ENCODE data around the gene GFRA1. TPM values are rescaled to one million over a fixed set of nuclear protein-coding genes. Genes with fewer than 3 reads are reported as not detected.

Gene GFRA1
- polyA plus RNA-seq, 3 donors, result not detected

- Mint-ChIP-seq H3K27me3 (ENCODE audit: low read depth in 3 of 3) (peaks cover 1 to 4% (median 3%) of the 10 kb centered on the region in 3 donors), H3K4me1 (no peaks in the 10 kb centered on the region), H3K9me3 (peaks cover 4 to 21% (median 9%) of the 10 kb centered on the region in 7 donors), H3K27ac (no peak overlapping the region), H3K4me3 (no peak overlapping the region), H3K36me3 (no peaks in the 10 kb centered on the region)
- Histone ChIP-seq H3K79me2 (ENCODE audit: insufficient read depth, low read length) (no peaks in the 10 kb centered on the region), H3K9ac (ENCODE audit: insufficient read depth, low read length, poor library complexity, severe bottlenecking) (no peak overlapping the region), H3K4me3 (replicated peaks in 1 of 3; ENCODE audit: low read depth in 2 of 3, low read length in 3 of 3) (no peak overlapping the region), H2AFZ (ENCODE audit: insufficient read depth, low read depth, low read length, poor library complexity, severe bottlenecking) (no peak overlapping the region), H4K20me1 (ENCODE audit: insufficient read depth, low read length) (no peaks in the 10 kb centered on the region), H3K27me3 (ENCODE audit: control insufficient read depth in 2 of 2, insufficient read depth in 2 of 2, low read length in 2 of 2) (no peaks in the 10 kb centered on the region), H3K36me3 (replicated peaks in 1 of 2; ENCODE audit: control insufficient read depth in 1 of 2, insufficient read depth in 2 of 2, low read length in 2 of 2) (no peaks in the 10 kb centered on the region), H3K4me2 (replicated peaks; ENCODE audit: extremely low read depth, low read length, poor library complexity, severe bottlenecking) (no peak overlapping the region), H3K27ac (ENCODE audit: low read depth in 1 of 2, low read length in 2 of 2) (no peak overlapping the region), H3K9me3 (replicated peaks in 1 of 2; ENCODE audit: control insufficient read depth in 1 of 2, insufficient read depth in 1 of 2, low read length in 2 of 2) (peaks cover 0 to 3% of the 10 kb centered on the region in 2 donors), H3K4me1 (ENCODE audit: control insufficient read depth in 1 of 2, insufficient read depth in 2 of 2, low read length in 2 of 2) (no peaks in the 10 kb centered on the region)
- intact Hi-C loops (cut with micrococcal nuclease), result no loop called here
- DNase-seq, result no peak
- TF ChIP-seq CTCF (IDR thresholded peaks at IDR 0.05), result peak; percentile 19
- 67% methylated on average over 12 of the region's 12 CpGs for WGBS (ENCODE audit: insufficient coverage)
Observed at GRCh38 chr10:116120688-116121455, 152.1 kb downstream of the GFRA1 start.

- no peak overlapping the region for H3K27ac ChIP-seq (ENCODE audit: low read depth in 1 of 2, low read length in 2 of 2)
- no peaks in the 10 kb centered on the region for H3K36me3 ChIP-seq (replicated peaks in 1 of 2; ENCODE audit: control insufficient read depth in 1 of 2, insufficient read depth in 2 of 2, low read length in 2 of 2)
- intact Hi-C loops (cut with micrococcal nuclease), result no loop called here
- H3K9ac ChIP-seq (ENCODE audit: insufficient read depth, low read length, poor library complexity, severe bottlenecking), result no peak overlapping the region
- H4K20me1 ChIP-seq (ENCODE audit: insufficient read depth, low read length), result no peaks in the 10 kb centered on the region
- H3K79me2 ChIP-seq (ENCODE audit: insufficient read depth, low read length), result no peaks in the 10 kb centered on the region
- no peaks in the 10 kb centered on the region for H3K4me1 ChIP-seq (ENCODE audit: control insufficient read depth in 1 of 2, insufficient read depth in 2 of 2, low read length in 2 of 2)
- WGBS (ENCODE audit: insufficient coverage), result 75% methylated on average over 2 of the region's 2 CpGs
- Mint-ChIP-seq H3K27ac (no peak overlapping the region), H3K27me3 (ENCODE audit: low read depth in 3 of 3) (peaks cover 0 to 4% (median 0%) of the 10 kb centered on the region in 3 donors), H3K9me3 (peaks cover 4 to 14% (median 9%) of the 10 kb centered on the region in 7 donors), H3K4me3 (no peak overlapping the region), H3K4me1 (no peaks in the 10 kb centered on the region), H3K36me3 (no peaks in the 10 kb centered on the region)
- no peak overlapping the region for H3K4me2 ChIP-seq (replicated peaks; ENCODE audit: extremely low read depth, low read length, poor library complexity, severe bottlenecking)
- H3K9me3 ChIP-seq (replicated peaks in 1 of 2; ENCODE audit: control insufficient read depth in 1 of 2, insufficient read depth in 1 of 2, low read length in 2 of 2), result peaks cover 0 to 3% of the 10 kb centered on the region in 2 donors
- H3K27me3 ChIP-seq (ENCODE audit: control insufficient read depth in 2 of 2, insufficient read depth in 2 of 2, low read length in 2 of 2), result no peaks in the 10 kb centered on the region
- TF ChIP-seq CTCF (IDR thresholded peaks at IDR 0.05), result no peak
- no peak overlapping the region for H2AFZ ChIP-seq (ENCODE audit: insufficient read depth, low read depth, low read length, poor library complexity, severe bottlenecking)
- no peak overlapping the region for H3K4me3 ChIP-seq (replicated peaks in 1 of 3; ENCODE audit: low read depth in 2 of 3, low read length in 3 of 3)
- no peak for DNase-seq
Observed at GRCh38 chr10:116118847-116119246, 154.2 kb downstream of the GFRA1 start.

All from CD14-positive monocyte (primary cell).